GM12891 (cell line): ENCODE data around the gene FAN1.

Source experiments
- POLR2A ChIP-seq: IDR thresholded peaks from 2 replicates; pipeline ENCODE4 v1.6.1; 2011; ENCODE audit warnings: low read depth, low read length, control low read depth
- POLR2AphosphoS5 ChIP-seq: IDR thresholded peaks from 2 replicates; pipeline ENCODE4 v1.6.1; 2011; ENCODE audit warnings: low read depth, low read length, control low read depth

DNA sequence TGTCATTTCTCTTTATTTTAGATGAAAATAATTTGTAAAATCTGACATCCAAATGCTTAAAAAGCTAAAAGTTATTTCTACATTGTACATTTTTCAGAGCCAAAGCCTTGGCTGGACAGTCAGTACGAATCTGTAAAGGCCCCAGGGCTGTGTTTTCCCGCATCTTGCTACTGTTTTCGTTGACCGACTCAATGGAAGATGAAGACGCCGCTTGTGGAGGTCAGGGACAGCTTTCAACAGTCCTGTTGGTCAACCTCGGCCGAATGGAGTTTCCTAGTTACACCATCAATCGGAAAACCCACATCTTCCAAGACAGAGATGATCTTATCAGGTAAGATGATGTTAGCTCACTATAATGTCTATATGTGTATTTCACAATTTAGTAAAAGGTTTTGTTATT, 10.0 kb downstream of the FAN1 start:
- no peak for TF ChIP-seq POLR2AphosphoS5
- no peak for TF ChIP-seq POLR2A
